Islet of Langerhans (tissue), 1 donor: Measurements from ENCODE around the gene FAM13A.
"Not testable (repeated sequence)": the region's sequence is repeated elsewhere in the genome, so short reads cannot be mapped to it uniquely, and the experiment has no call there.

Source experiments
- FAIRE-seq: peaks from one replicate; lab custom pipeline; 2011; peaks lifted over from hg19 to GRCh38; lab: Jason Lieb, UNC

The FAM13A gene

GRCh38 chr4:89042055-89042454 is 14.9 kb downstream of the FAM13A start:
- no peak for FAIRE-seq

- no peak for FAIRE-seq
Observed at GRCh38 chr4:89039730-89040338, 17.2 kb downstream of the FAM13A start.

DNA sequence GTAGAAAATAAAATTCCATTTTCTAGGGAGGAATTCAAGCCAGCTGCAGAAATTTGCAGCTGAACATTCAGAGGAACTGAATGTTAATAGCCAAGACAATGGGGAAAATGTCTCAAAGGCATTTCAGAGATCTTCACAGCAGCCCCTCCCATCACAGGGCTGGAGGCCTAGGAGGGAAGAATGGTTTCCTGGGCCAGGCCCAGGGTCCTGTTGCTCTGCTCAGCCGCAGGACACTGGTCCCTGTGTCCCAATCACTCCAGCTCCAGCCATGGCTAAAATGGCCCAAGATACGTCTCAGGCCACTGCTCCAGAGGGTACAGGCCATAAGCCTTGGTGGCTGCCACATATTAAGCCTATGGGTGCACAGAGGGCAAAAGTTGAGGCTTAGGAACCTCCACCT is 20.4 kb downstream of the FAM13A start:
- no peak for FAIRE-seq

DNA sequence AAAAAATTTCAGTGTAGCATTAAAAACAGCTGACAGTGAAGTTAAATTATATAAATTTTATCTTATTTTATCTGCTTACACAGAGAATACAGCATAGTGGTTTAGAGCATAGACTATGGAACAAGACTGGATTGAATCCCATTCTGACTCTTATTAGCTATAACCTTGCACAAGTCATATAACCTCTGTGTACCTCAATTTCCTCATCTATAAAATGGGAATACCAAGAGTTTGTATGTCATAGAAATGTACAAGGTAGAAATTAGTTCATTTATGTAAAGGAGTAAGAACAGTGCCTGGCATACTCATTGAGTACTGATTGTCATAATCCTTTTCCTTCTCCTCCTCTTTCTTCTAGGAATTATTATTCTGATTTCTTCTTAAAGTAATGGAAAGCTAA is 25.7 kb downstream of the FAM13A start:
- no peak for FAIRE-seq

GRCh38 chr4:89029591-89029990 is 27.4 kb downstream of the FAM13A start:
- FAIRE-seq: no peak

GRCh38 chr4:89026542-89026941 is 30.4 kb downstream of the FAM13A start:
- FAIRE-seq: no peak

GRCh38 chr4:89024051-89024675 is 32.8 kb downstream of the FAM13A start:
- peak; percentile 99 for FAIRE-seq

- no peak for FAIRE-seq
Observed at GRCh38 chr4:89023140-89023539, 33.8 kb downstream of the FAM13A start.

DNA sequence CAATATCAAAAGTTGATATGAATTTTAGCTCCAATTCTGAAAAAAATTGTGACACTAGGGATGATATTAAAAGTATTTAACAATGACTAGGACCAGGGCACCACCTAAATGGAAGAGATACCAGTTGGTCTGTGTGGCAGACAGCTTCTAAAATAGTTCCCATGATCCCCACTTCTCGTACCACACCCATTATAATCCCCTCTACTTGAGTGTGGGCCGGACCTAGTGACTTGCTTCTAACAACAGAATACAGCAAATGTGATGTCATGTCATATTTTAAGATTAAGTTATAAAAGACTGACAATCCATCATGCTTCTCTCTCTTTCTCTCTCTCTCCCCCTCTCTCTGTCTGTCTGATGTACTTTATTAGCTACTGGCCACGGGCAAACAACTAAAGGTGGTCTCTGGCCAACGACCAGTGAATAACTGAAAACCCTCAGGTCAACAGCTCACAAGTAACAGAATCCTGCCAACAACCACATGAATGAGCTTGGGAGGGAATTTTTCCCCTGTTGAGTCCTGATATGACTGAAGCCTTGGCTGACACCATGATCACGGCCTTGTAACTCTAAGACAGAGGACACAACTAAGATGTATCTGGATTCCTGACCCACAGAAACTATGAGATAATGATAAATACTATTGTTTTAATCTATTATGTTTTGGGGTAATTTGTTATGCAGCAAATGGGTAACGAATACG is 34.4 kb downstream of the FAM13A start:
- FAIRE-seq: no peak

DNA sequence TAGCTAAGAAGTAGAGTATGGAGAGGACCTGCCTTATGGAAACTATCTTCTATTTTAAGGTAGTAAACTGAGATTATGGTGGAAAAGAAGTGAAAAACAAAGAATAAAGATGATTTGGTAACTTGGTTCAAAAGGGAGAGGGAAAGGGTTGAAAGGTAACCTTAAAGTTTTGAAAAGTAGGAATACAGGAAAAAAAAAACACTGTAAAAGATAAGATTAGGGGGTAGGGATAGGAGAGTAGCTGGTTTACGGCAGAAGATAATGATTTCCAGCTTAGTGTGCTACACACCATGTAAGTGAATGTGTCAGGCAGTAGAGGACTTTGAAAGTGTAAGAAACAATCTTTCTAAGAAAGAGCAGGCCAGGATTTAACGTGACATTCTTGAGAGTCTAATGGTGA is 35.3 kb downstream of the FAM13A start:
- FAIRE-seq: no peak

- FAIRE-seq: no peak
Observed at GRCh38 chr4:89021062-89021461, 35.9 kb downstream of the FAM13A start.

- FAIRE-seq: not testable (repeated sequence)
Observed at GRCh38 chr4:89014897-89015296, 42.1 kb downstream of the FAM13A start.

DNA sequence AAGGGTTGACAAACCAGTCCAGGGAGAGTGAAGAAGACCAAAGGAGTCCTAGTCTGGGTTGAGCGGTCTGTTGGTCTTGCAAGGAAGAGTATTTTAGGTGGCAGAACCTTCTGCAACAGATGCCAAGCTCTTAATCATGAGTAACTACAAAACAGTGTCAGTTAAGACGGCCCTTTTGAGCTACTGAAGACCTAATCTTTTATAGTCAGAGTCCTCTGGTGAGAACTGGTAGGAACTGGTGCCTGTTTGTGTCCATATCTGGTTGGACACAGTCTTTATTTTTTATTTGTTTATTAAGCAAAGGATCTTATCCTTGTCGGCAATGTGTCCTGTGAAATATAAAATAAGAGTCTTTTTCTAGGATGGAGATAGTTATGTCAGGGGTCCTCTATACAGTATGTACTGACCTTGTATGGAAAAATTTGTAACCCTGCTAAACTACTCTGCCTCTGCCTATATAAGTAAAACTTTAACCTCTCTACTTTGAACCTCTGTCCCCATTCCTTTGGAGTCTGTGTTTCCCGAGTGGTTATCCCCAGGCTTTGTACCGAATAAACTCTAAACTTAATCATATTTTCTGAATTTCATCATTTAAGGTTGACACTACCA is 47.1 kb downstream of the FAM13A start:
- no peak for FAIRE-seq

DNA sequence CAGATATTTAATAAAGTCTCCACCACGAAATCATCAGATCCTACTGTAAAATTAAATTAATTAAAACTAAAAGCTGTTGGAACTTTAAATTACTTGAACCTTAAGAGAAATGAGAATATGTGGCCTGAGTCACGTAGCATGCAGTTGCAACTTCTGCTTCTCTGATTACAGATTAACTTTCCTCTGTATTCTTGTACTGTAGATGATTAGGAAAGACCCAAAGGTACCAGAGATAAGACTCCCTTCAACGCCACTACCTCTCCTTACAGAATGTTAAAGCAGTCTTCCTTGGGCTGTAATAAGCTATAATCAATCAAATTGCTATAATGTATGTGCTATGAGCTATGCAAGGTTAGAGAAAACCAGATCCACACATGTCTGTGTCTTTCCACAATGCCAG is 47.9 kb downstream of the FAM13A start:
- no peak for FAIRE-seq

DNA sequence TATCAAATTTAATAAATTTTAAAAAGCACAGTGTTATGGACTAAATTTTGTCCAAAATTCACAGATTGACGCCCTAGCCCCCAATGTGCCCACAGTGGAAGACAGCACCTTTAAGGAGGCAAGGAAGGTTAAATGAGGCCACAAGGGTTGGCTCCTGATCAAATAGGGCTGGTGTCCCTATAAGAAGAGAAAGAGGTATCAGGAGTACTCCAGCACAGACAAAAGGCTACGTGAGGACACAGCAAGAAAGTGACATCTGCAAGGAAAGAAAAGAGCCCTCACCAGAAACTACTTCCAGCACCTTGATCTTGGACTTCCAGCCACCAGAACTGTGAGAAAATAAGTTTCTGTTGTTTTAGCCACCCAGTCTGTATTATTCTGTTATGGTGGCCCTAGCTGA is 48.8 kb downstream of the FAM13A start:
- no peak for FAIRE-seq

GRCh38 chr4:89007338-89007939 is 49.5 kb downstream of the FAM13A start:
- no peak for FAIRE-seq

DNA sequence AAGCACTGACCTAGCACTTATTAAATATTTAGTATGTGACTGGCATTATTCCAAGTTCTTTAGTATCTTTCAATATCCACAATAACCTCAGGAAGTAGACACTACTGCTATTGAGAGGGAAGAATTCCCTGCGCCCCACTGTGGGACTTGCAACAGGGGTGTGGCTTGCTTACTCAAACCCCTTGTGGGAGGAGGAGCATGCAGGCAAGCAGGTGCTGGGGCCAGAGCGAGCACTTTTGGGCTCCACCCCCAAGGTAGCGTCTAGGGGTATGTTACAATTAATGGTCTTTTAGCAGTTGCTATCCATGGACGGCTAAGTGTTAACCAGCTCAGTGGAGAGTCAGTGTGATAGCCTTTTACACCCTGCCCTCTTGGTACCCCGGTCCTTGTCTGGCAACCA is 50.7 kb downstream of the FAM13A start:
- no peak for FAIRE-seq

DNA sequence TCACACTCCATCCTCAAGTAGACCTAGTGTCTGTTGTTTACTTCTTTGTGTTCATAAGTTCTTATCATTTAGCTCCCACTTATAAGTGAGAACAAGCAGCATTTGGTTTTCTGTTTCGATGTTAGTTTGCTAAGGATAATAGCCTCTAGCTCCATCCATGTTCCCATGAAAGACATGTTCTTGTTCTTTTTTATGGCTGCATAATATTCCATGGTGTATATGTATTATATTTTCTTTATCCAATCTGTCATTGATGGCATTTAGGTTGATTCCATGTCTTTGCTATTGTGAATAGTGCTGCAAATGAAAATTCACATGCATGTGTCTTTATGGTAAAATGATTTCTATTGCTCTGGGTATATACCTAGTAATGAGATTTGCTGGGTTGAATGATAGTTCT is 51.9 kb downstream of the FAM13A start:
- FAIRE-seq: not testable (repeated sequence)

GRCh38 chr4:89001647-89002445 is 55.1 kb downstream of the FAM13A start:
- peak; percentile 95 for FAIRE-seq

DNA sequence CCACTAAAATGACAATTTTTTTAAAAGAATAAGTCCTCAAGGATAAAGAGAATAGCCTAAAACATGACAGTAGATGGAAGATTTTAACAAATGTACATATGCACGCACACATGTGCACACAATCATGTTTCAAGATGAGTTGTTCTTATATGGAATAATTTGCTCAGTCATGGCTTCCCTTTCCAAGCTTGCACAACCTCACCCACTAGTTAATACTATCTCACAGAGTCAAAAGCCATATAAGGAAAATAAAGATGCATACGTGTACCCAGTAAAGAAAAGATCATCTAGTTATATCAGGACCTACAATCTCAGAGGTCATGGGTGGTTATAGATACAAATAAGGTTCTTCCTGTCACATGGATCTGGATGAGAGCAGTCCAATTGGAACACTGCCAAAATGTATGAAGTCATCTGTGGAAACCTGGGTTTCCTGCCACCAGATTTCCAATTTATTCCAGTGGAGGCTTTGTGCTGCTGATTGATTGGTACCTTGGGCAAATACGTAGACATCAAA is 56.1 kb downstream of the FAM13A start:
- FAIRE-seq: peak; percentile 24

GRCh38 chr4:89000382-89000781 is 56.6 kb downstream of the FAM13A start:
- no peak for FAIRE-seq

DNA sequence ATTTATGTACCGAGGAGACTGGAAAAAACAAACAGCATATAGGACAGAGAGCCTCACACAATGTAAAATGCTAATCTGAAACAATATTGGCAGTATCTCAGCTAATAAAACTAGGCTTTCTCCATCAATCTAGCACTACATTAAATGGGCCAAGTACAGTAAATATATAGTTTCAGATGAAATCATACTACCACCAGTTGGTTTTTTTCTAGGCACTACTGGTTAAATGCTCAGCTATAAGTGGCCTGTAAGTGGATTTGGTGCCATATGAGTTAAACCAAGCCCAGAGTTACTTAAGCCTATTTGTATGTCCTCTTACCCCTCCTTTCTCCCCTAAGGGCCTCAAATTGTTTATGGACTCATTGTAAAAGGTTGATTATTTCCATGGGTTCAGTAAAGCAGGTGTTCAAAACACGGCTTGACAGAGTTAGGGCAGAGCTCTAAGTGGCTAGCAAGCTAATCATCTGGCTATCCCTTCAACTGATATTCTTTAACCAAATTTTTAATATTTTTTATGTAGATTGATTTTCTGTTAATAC is 57.5 kb downstream of the FAM13A start:
- peak; percentile 43 for FAIRE-seq
